ENCODE measurements around the gene ZNF446. TPM values are rescaled to one million over a fixed set of nuclear protein-coding genes. Genes with fewer than 3 reads are reported as not detected.
"Not testable (repeated sequence)": the region's sequence is repeated elsewhere in the genome, so short reads cannot be mapped to it uniquely, and the experiment has no call there.

ZNF446 gene
- total and polyA plus RNA-seq, 2 donors (not counting 1 experiment from before 2014, with no cell fraction given), result 2.4 to 9.4 TPM

GRCh38 chr19:58440556-58440955, 35.6 kb upstream of the ZNF446 start:
- Histone ChIP-seq H3K4me2 (ENCODE audit: extremely low read depth, insufficient read depth, low read length) (peak overlapping the region; percentile 83), H2AFZ (ENCODE audit: low read length) (peak overlapping the region; percentile 94), H3K4me1 (ENCODE audit: control insufficient read depth, extremely low read depth, insufficient read depth, low read length) (peaks cover 3% of the 10 kb centered on the region), H3K27me3 (ENCODE audit: control insufficient read depth, insufficient read depth, low read length) (no peaks in the 10 kb centered on the region), H3K4me3 (replicated peaks in 1 of 4; ENCODE audit: control extremely low read depth in 1 of 4, insufficient read depth in 1 of 4, low read depth in 3 of 4, low read length in 4 of 4) (peak overlapping the region; percentile 65 to 96 (median 74)), H3K79me2 (ENCODE audit: control insufficient read depth, insufficient read depth, low read length) (peaks cover 12% of the 10 kb centered on the region), H3K36me3 (ENCODE audit: control insufficient read depth, insufficient read depth, low read length) (peaks cover 4% of the 10 kb centered on the region), H3K9me3 (ENCODE audit: control insufficient read depth, insufficient read depth, low read depth, low read length) (no peaks in the 10 kb centered on the region), H3K27ac (ENCODE audit: insufficient read depth, low read length) (peak overlapping the region; percentile 91), H4K20me1 (ENCODE audit: control insufficient read depth, extremely low read depth, insufficient read depth, low read length) (no peaks in the 10 kb centered on the region), H3K9ac (ENCODE audit: insufficient read depth, low read length) (peak overlapping the region; percentile 60)
- DNase-seq (ENCODE audit: low read depth in 2 of 2), result no peak
- TF ChIP-seq EZH2 (IDR thresholded peaks at IDR 0.05; ENCODE audit: low read length, missing control alignments), result no peak
- TF ChIP-seq, protein P1, sequence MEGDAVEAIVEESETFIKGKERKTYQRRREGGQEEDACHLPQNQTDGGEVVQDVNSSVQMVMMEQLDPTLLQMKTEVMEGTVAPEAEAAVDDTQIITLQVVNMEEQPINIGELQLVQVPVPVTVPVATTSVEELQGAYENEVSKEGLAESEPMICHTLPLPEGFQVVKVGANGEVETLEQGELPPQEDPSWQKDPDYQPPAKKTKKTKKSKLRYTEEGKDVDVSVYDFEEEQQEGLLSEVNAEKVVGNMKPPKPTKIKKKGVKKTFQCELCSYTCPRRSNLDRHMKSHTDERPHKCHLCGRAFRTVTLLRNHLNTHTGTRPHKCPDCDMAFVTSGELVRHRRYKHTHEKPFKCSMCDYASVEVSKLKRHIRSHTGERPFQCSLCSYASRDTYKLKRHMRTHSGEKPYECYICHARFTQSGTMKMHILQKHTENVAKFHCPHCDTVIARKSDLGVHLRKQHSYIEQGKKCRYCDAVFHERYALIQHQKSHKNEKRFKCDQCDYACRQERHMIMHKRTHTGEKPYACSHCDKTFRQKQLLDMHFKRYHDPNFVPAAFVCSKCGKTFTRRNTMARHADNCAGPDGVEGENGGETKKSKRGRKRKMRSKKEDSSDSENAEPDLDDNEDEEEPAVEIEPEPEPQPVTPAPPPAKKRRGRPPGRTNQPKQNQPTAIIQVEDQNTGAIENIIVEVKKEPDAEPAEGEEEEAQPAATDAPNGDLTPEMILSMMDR (conservative IDR thresholded peaks at IDR 0.05 in 1 of 2, IDR thresholded peaks at IDR 0.05 in 1 of 2; ENCODE audit: low read depth in 1 of 2, low read length in 2 of 2), result no peak

DNA sequence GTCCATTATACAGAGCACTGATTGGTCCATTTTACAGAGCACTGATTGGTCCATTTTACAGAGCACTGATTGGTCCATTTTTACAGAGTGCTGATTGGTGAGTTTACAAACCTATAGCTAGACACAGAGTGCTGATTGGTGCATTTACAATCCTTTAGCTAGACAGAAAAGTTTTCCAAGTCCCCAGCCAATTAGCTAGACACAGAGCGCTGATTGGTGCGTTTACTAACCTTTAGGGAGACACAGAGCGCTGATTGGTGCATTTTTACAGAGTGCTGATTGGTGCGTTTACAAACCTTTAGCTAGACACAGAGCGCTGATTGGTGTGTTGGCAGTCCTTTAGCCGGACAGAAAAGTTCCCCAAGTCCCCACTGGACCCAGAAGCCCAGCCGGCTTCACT, 33.2 kb upstream of the ZNF446 start:
- DNase-seq (ENCODE audit: low read depth in 2 of 2); H3K9me3 ChIP-seq (ENCODE audit: control insufficient read depth, insufficient read depth, low read depth, low read length); H3K4me1 ChIP-seq (ENCODE audit: control insufficient read depth, extremely low read depth, insufficient read depth, low read length); H3K27me3 ChIP-seq (ENCODE audit: control insufficient read depth, insufficient read depth, low read length); H3K4me2 ChIP-seq (ENCODE audit: extremely low read depth, insufficient read depth, low read length); H4K20me1 ChIP-seq (ENCODE audit: control insufficient read depth, extremely low read depth, insufficient read depth, low read length); H3K9ac ChIP-seq (ENCODE audit: insufficient read depth, low read length); H3K4me3 ChIP-seq (replicated peaks in 1 of 4; ENCODE audit: control extremely low read depth in 1 of 4, insufficient read depth in 1 of 4, low read depth in 3 of 4, low read length in 4 of 4); H3K36me3 ChIP-seq (ENCODE audit: control insufficient read depth, insufficient read depth, low read length); H2AFZ ChIP-seq (ENCODE audit: low read length); H3K27ac ChIP-seq (ENCODE audit: insufficient read depth, low read length): not testable (repeated sequence)
- peaks cover 12% of the 10 kb centered on the region for H3K79me2 ChIP-seq (ENCODE audit: control insufficient read depth, insufficient read depth, low read length)

- DNase-seq (ENCODE audit: low read depth in 2 of 2), result not testable (repeated sequence)
These were observed 27.3 kb upstream of the ZNF446 start for GRCh38 chr19:58448860-58449259.

GRCh38 chr19:58449980-58450379, 26.2 kb upstream of the ZNF446 start:
- H3K4me3 ChIP-seq (replicated peaks in 1 of 4; ENCODE audit: control extremely low read depth in 1 of 4, insufficient read depth in 1 of 4, low read depth in 3 of 4, low read length in 4 of 4); H3K27me3 ChIP-seq (ENCODE audit: control insufficient read depth, insufficient read depth, low read length); H3K9ac ChIP-seq (ENCODE audit: insufficient read depth, low read length); H3K27ac ChIP-seq (ENCODE audit: insufficient read depth, low read length); H3K36me3 ChIP-seq (ENCODE audit: control insufficient read depth, insufficient read depth, low read length); H3K79me2 ChIP-seq (ENCODE audit: control insufficient read depth, insufficient read depth, low read length); H4K20me1 ChIP-seq (ENCODE audit: control insufficient read depth, extremely low read depth, insufficient read depth, low read length); H2AFZ ChIP-seq (ENCODE audit: low read length); H3K4me2 ChIP-seq (ENCODE audit: extremely low read depth, insufficient read depth, low read length); H3K4me1 ChIP-seq (ENCODE audit: control insufficient read depth, extremely low read depth, insufficient read depth, low read length); DNase-seq (ENCODE audit: low read depth in 2 of 2); H3K9me3 ChIP-seq (ENCODE audit: control insufficient read depth, insufficient read depth, low read depth, low read length): not testable (repeated sequence)

More at GRCh38 chr19:58448860-58449259, 27.3 kb upstream of the ZNF446 start:
- H3K79me2 ChIP-seq (ENCODE audit: control insufficient read depth, insufficient read depth, low read length); H3K4me2 ChIP-seq (ENCODE audit: extremely low read depth, insufficient read depth, low read length); H3K9me3 ChIP-seq (ENCODE audit: control insufficient read depth, insufficient read depth, low read depth, low read length); H3K27me3 ChIP-seq (ENCODE audit: control insufficient read depth, insufficient read depth, low read length); H3K27ac ChIP-seq (ENCODE audit: insufficient read depth, low read length); H3K4me3 ChIP-seq (replicated peaks in 1 of 4; ENCODE audit: control extremely low read depth in 1 of 4, insufficient read depth in 1 of 4, low read depth in 3 of 4, low read length in 4 of 4); H3K36me3 ChIP-seq (ENCODE audit: control insufficient read depth, insufficient read depth, low read length); H4K20me1 ChIP-seq (ENCODE audit: control insufficient read depth, extremely low read depth, insufficient read depth, low read length); H2AFZ ChIP-seq (ENCODE audit: low read length); H3K9ac ChIP-seq (ENCODE audit: insufficient read depth, low read length); H3K4me1 ChIP-seq (ENCODE audit: control insufficient read depth, extremely low read depth, insufficient read depth, low read length): not testable (repeated sequence)
